Left ventricle myocardium superior (tissue), 1 donor: ENCODE measurements around the gene GJB2. TPM values are rescaled to one million over a fixed set of nuclear protein-coding genes. Genes with fewer than 3 reads are reported as not detected.

Source experiments
- ATAC-seq: fragments of 200-7000 bp; cut with Tn5 transposase; one replicate; pipeline ENCODE4 v1.9.1; 2020; ENCODE audit warnings: mild to moderate bottlenecking, moderate library complexity
- DNase-seq: peaks from one replicate; pipeline ENCODE4 v3.0.0-alpha.2; 2020
- intact Hi-C: fragments of 100-400 bp; cut with micrococcal nuclease; formaldehyde crosslinking; loops from one replicate; pipeline ENCODE4 v1.11.0; 2022
- total RNA-seq: library from RNA; stranded (reverse); fragmentation: NEBNext Ultra II Directional; extraction: Animal tissue kit (Norgen Biotek cat#: 25700); gene quantifications from one replicate; pipeline ENCODE4 v1.2.1, GENCODE V29; 2021
- donor health status: DM: no; HTN: yes; CAD: no; lungs with severe emphysema.

Gene GJB2
- total RNA-seq, 1 donor from 2014 or later: 0.42 TPM

GRCh38 chr13:20193907-20194631 is 1.3 kb upstream of the GJB2 start:
- no peak for ATAC-seq

GRCh38 chr13:20193162-20193906 is 596 bp upstream of the GJB2 start:
- intact Hi-C loops: loop anchor here (10.0 kb wide), 1 partner anchor 291 kb away; no protein-coding TSS in a partner anchor

More at GRCh38 chr13:20193907-20194631, 1.3 kb upstream of the GJB2 start:
- no peak for DNase-seq
- intact Hi-C loops: loop anchor here (10.0 kb wide), 1 partner anchor 291 kb away; no protein-coding TSS in a partner anchor

GRCh38 chr13:20192158-20192835 is 441 bp downstream of the GJB2 start:
- DNase-seq: peak; percentile 32
- ATAC-seq: peak; percentile 47
- intact Hi-C loops: loop anchor here (10.0 kb wide), 1 partner anchor 293 kb away; no protein-coding TSS in a partner anchor

More at GRCh38 chr13:20193162-20193906, 596 bp upstream of the GJB2 start:
- DNase-seq (no peak), ATAC-seq (peak; percentile 27)

GRCh38 chr13:20191311-20192157 is 1.2 kb downstream of the GJB2 start:
- no peak for ATAC-seq
- intact Hi-C loops: loop anchor here (10.0 kb wide), 1 partner anchor 293 kb away; no protein-coding TSS in a partner anchor
- DNase-seq: peak; percentile 32

- no peak for DNase-seq
- intact Hi-C loops: loop anchor here (10.0 kb wide), 1 partner anchor 294 kb away; no protein-coding TSS in a partner anchor
- ATAC-seq: no peak
These were observed 2.0 kb downstream of the GJB2 start for GRCh38 chr13:20190481-20191310.

GRCh38 chr13:20190076-20190475 is 2.7 kb downstream of the GJB2 start:
- DNase-seq: no peak
- no peak for ATAC-seq
- intact Hi-C loops: loop anchor here (10.0 kb wide), 1 partner anchor 295 kb away; no protein-coding TSS in a partner anchor

GRCh38 chr13:20188667-20189553 is 3.8 kb downstream of the GJB2 start:
- DNase-seq (peak; percentile 29), ATAC-seq (no peak)
- intact Hi-C loops: loop anchor here (10.0 kb wide), 1 partner anchor 736 kb away; no protein-coding TSS in a partner anchor

- intact Hi-C loops: loop anchor here (10.0 kb wide), 1 partner anchor 738 kb away; no protein-coding TSS in a partner anchor
- ATAC-seq: no peak
- DNase-seq: no peak
These were observed 6.0 kb downstream of the GJB2 start for GRCh38 chr13:20186771-20187170.

GRCh38 chr13:20185366-20186056 is 7.2 kb downstream of the GJB2 start:
- ATAC-seq: no peak
- intact Hi-C loops: loop anchor here (10.0 kb wide), 1 partner anchor 739 kb away; no protein-coding TSS in a partner anchor
- DNase-seq: no peak

GRCh38 chr13:20182231-20182846 is 10.4 kb downstream of the GJB2 start:
- no peak for DNase-seq
- peak; percentile 86 for ATAC-seq
- intact Hi-C loops: loop anchor here (10.0 kb wide), 1 partner anchor 742 kb away; no protein-coding TSS in a partner anchor

GRCh38 chr13:20181188-20181587 is 11.6 kb downstream of the GJB2 start:
- no peak for DNase-seq
- ATAC-seq: peak; percentile 62
- intact Hi-C loops: loop anchor here (10.0 kb wide), 1 partner anchor 744 kb away; no protein-coding TSS in a partner anchor

- intact Hi-C loops: no loop called here
- no peak for ATAC-seq
These were observed 14.6 kb downstream of the GJB2 start for GRCh38 chr13:20178156-20178555.

GRCh38 chr13:20177049-20177831 is 15.5 kb downstream of the GJB2 start:
- DNase-seq (no peak), ATAC-seq (peak; percentile 11)
- intact Hi-C loops: no loop called here

More at GRCh38 chr13:20178156-20178555, 14.6 kb downstream of the GJB2 start:
- no peak for DNase-seq

- DNase-seq (no peak), ATAC-seq (no peak)
- intact Hi-C loops: no loop called here
These were observed 16.7 kb downstream of the GJB2 start for GRCh38 chr13:20175907-20176652.
